Natural killer cell treated with Interleukin-12 subunit alpha and Interleukin-12 subunit beta and Interleukin-15 and Interleukin-18, amount 100 ng/mL, for 72 hours (primary cell): ENCODE data around the gene TAGLN. TPM values are rescaled to one million over a fixed set of nuclear protein-coding genes. Genes with fewer than 3 reads are reported as not detected.
A peak's percentile ranks its signal among the peaks of the same experiment; 100 is the strongest.

ENCODE experiments used
- ATAC-seq, 2 donors: fragments of 150-1000 bp; cut with Tn5 transposase in 1 of 2; sonication (Bioruptor Pico), chemical (Tn5 transposase) in 1 of 2; 2 replicates each; pipeline ENCODE4 v1.10.0; 2021
- DNase-seq: peaks from one replicate; pipeline ENCODE4 v3.0.0; 2022; ENCODE audit warnings: low spot score
- H3K27ac Mint-ChIP-seq, 2 donors: 1 replicate in 1 of 2; 2 replicates in 1 of 2; pipeline ENCODE4 v1.8.0; 2022; ENCODE audit warnings: mixed read lengths in 2 of 2, mild to moderate bottlenecking in 1 of 2, moderate library complexity in 1 of 2
- H3K27me3 Mint-ChIP-seq, 2 donors: 1 replicate in 1 of 2; 2 replicates in 1 of 2; pipeline ENCODE4 v1.8.0; 2022; ENCODE audit warnings: mixed read lengths in 2 of 2
- H3K36me3 Mint-ChIP-seq: one replicate; pipeline ENCODE4 v1.8.0; 2022; ENCODE audit warnings: mixed read lengths
- H3K4me1 Mint-ChIP-seq, 2 donors: 1 replicate in 1 of 2; 2 replicates in 1 of 2; pipeline ENCODE4 v1.8.0; 2022; ENCODE audit warnings: low read depth in 2 of 2, mixed read lengths in 2 of 2, mild to moderate bottlenecking in 1 of 2
- H3K4me3 Mint-ChIP-seq: one replicate; pipeline ENCODE4 v1.8.0; 2022; ENCODE audit warnings: mixed read lengths
- H3K9me3 Mint-ChIP-seq: 2 replicates; pipeline ENCODE4 v1.8.0; 2022; ENCODE audit warnings: mixed read lengths
- total RNA-seq, 2 donors: library from RNA; stranded (reverse); gene quantifications; one replicate each; pipeline ENCODE4 v1.2.3, GENCODE V29; 2022

TAGLN gene
- total RNA-seq, 2 donors from 2014 or later = 4.8 to 7.4 TPM

DNA sequence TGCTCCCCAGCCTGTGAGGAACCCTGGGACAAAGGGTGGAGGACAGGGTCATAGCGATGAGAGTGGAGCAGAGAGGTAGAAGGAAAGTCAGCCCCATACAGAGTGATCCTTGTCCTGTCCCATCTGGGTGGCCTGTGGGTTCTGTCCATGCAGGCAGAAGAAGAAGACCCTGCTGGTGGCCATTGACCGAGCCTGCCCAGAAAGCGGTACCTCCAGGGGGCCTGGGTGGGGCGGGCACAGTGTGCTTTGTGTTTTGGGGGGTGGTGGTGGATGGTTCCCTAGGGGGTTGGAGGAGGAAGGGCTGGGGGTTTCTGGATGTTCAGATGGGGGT lies 12.8 kb upstream of the TAGLN start:
- H3K27me3 Mint-ChIP-seq = no peaks in the 10 kb centered on the region
- peak overlapping the region in 1 of 2 donors; percentile 82 for H3K27ac Mint-ChIP-seq
- peaks cover 0 to 7% of the 10 kb centered on the region in 2 donors for H3K4me1 Mint-ChIP-seq
- H3K36me3 Mint-ChIP-seq = no peaks in the 10 kb centered on the region
- H3K4me3 Mint-ChIP-seq = no peak overlapping the region
- DNase-seq (no peak), ATAC-seq (no peak)
- no peaks in the 10 kb centered on the region for H3K9me3 Mint-ChIP-seq

DNA sequence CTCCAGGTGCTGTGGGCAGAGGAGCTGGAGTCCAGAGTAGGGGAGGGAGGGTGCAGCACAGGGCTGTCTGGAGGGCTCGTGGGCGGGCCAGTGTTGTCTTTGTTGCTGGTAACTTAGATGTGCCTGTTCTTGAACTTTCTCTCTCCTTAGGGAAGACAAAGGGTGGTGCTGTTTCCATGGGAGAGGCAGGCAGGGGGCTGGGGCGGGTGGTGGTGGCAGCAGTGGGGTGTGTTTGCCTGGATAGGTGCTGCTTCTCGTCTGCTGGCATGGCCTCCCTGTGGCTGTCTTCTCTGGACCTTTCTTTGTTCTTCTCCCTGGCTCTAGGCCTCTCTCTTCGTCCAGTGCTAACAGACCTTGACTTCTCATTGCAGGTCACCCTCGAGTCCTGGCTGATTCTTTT lies 12.2 kb upstream of the TAGLN start:
- no peak for DNase-seq
- no peaks in the 10 kb centered on the region for H3K9me3 Mint-ChIP-seq
- no peaks in the 10 kb centered on the region for H3K27me3 Mint-ChIP-seq
- H3K36me3 Mint-ChIP-seq = no peaks in the 10 kb centered on the region
- peaks cover 0 to 7% of the 10 kb centered on the region in 2 donors for H3K4me1 Mint-ChIP-seq
- no peak overlapping the region for H3K4me3 Mint-ChIP-seq
- ATAC-seq = no peak
- H3K27ac Mint-ChIP-seq = peak overlapping the region in 1 of 2 donors; percentile 40

DNA sequence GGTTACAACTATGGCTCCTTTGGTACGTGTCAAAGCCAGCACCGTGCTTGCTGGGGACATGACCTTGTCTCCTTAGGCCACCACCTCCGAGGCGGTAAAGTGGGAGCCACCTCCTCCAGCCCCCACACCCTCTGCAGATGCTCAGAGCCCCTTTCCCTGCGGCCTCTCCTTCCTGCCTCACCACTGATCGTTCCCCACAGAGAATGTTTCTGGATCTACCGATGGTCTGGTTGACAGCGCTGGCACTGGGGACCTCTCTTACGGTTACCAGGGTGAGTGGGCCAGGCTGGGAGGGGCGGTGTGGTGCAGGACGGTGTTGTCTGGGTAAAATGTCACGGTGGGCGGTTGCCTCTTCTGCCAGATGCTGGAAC lies 11.8 kb upstream of the TAGLN start:
- Mint-ChIP-seq H3K4me1 (peaks cover 0 to 7% of the 10 kb centered on the region in 2 donors), H3K36me3 (no peaks in the 10 kb centered on the region), H3K9me3 (no peaks in the 10 kb centered on the region), H3K27me3 (no peaks in the 10 kb centered on the region), H3K4me3 (no peak overlapping the region), H3K27ac (no peak overlapping the region)
- DNase-seq (no peak), ATAC-seq (no peak)

DNA sequence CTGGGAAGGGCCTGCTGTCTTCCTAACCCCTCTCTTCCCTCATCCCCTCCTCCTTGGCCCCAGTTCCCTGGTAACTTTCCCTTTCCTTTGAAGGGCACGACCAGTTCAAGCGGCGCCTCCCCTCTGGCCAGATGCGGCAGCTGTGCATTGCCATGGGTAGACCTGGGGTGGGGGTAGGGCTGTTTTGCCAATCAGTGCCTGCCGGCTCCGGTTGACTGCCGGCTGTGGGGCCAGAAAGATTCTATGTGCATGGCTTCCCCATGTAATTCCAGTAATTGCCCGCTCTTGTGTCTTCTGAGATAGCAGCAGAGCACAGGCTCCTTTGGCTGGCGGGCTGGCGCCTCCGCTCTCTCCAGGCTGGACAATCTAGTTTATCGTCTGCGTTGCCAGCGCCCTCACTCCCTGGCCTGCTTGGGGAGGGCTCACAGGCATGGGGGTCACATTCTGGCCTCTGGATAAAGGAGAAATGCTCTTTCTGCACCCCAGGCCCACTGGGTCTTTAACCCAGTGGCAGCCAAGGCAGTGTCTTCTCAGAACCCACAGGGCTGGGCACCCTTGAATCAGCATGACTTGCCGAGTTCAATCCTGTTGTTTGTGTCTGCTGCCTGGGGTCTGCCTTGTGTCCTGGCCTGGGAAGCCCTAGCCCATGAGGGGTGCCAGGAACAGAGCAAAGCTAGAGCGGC lies 11.2 kb upstream of the TAGLN start:
- ATAC-seq (no peak), DNase-seq (no peak)
- H3K4me1 Mint-ChIP-seq = peaks cover 0 to 3% of the 10 kb centered on the region in 2 donors
- H3K4me3 Mint-ChIP-seq = no peak overlapping the region
- no peak overlapping the region for H3K27ac Mint-ChIP-seq
- no peaks in the 10 kb centered on the region for H3K36me3 Mint-ChIP-seq
- H3K27me3 Mint-ChIP-seq = no peaks in the 10 kb centered on the region
- no peaks in the 10 kb centered on the region for H3K9me3 Mint-ChIP-seq

DNA sequence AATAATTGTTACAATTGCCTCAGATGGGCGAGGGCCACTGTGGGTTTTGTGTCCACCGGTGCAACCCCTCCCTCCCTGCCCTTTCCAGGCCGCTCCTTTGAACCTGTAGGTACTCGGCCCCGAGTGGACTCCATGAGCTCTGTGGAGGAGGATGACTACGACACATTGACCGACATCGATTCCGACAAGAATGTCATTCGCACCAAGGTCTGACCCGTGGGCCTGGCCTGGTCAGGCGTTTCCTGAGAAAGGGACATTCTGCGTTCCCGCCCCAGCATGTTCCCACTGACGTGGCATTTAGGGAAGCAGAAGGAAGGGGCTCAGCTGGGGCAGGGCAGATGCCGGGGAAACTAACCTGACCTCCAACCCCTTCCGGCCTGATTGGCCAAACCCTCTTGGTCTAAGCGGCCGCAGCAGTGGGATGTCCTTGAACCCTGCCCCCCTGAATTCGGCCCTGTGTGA lies 10.5 kb upstream of the TAGLN start:
- Mint-ChIP-seq H3K9me3 (no peaks in the 10 kb centered on the region), H3K36me3 (no peaks in the 10 kb centered on the region), H3K4me3 (no peak overlapping the region), H3K27me3 (no peaks in the 10 kb centered on the region), H3K4me1 (peaks cover 0 to 3% of the 10 kb centered on the region in 2 donors), H3K27ac (no peak overlapping the region)
- DNase-seq (no peak), ATAC-seq (no peak)

DNA sequence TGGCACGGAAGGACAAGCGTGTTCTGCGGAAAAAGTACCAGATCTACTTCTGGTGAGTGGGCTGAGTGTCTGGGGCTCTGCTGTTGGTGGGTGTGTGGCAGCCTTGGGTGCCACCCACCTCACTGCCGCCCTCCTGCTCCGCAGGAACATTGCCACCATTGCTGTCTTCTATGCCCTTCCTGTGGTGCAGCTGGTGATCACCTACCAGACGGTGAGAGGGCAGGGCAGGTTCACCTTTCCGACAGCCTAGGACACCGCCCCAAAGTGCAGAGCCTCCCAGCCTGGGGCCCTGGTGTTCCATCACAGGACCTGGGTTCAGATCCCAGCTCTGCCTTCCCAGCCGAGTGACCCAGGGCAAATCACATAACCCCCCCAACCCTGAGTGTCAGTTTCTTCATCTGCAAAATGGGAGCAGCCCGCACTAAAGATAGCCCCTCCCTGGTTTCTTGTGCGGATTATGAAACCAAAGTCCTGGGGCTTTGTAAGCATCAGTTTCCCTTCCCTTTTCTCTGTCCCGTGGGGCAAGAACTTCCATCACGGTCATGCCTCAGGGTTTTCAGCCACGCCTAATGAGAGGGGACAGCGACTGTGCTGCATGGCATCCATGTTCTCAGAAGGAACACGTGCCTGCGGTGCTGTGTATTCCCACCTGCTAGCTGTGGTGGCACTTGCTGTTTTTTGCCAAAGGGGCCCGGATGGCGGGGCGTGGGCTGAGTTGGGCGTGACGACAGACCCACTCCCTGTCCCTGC lies 9.8 kb upstream of the TAGLN start:
- Mint-ChIP-seq H3K4me1 (peaks cover 0 to 3% of the 10 kb centered on the region in 2 donors), H3K27me3 (no peaks in the 10 kb centered on the region), H3K36me3 (no peaks in the 10 kb centered on the region), H3K27ac (no peak overlapping the region), H3K9me3 (no peaks in the 10 kb centered on the region), H3K4me3 (no peak overlapping the region)
- DNase-seq = no peak
- ATAC-seq = no peak

DNA sequence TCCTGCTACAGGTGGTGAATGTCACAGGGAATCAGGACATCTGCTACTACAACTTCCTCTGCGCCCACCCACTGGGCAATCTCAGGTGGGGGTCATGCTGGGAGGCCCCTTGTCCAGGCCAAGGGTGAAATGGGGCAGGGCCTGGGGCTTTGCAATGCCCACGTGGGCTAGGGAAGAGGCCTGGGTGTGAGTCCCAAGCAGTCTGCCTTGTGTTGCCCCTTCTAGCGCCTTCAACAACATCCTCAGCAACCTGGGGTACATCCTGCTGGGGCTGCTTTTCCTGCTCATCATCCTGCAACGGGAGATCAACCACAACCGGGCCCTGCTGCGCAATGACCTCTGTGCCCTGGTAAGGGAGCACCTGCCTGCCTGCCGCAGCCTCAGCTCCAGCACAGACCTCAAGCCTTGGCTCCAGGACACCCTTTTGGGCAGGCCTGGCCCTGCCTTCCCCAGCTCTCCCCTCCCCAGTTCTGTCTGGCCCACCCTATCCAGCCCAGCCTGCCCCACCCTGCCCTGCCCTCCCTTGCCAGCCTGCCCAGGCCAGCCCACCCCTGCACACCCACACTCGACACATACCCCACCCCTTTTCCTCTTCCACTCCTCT lies 9.1 kb upstream of the TAGLN start:
- H3K27ac Mint-ChIP-seq = no peak overlapping the region
- DNase-seq = no peak

DNA sequence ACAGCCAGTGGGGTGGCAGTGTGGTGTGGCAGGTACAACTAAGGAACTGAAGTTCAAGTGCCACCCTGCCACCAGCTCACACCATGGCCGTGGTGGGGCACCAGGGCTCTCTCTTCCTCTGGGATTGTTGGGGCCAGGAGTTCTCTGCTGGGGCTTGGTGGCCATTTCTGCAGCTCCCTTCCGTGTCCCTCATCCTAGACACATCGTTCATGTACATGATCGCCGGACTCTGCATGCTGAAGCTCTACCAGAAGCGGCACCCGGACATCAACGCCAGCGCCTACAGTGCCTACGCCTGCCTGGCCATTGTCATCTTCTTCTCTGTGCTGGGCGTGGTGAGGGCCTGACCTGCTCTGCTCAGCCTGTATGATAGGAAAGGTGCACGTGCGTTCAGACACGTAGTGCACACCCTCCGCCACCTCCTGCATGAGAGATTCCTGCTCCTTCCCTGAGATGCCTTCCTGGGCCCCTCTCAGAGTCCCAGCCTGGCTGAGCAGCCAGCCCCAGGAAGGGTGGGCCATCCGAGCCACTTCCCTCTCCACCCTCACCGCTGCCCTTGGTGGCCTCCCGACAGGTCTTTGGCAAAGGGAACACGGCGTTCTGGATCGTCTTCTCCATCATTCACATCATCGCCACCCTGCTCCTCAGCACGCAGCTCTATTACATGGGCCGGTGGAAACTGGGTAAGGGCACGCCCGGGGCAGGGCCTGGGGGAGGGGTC lies 7.3 kb upstream of the TAGLN start:
- Mint-ChIP-seq H3K4me1 (peaks cover 0 to 6% of the 10 kb centered on the region in 2 donors), H3K9me3 (no peaks in the 10 kb centered on the region), H3K27ac (no peak overlapping the region), H3K36me3 (no peaks in the 10 kb centered on the region), H3K4me3 (no peak overlapping the region), H3K27me3 (no peaks in the 10 kb centered on the region)
- ATAC-seq (no peak), DNase-seq (no peak)

More for the DNA sequence above, 9.1 kb upstream of the TAGLN start:
- Mint-ChIP-seq H3K36me3 (no peaks in the 10 kb centered on the region), H3K4me3 (no peak overlapping the region), H3K9me3 (no peaks in the 10 kb centered on the region), H3K4me1 (peaks cover 0 to 3% of the 10 kb centered on the region in 2 donors), H3K27me3 (no peaks in the 10 kb centered on the region)
- no peak for ATAC-seq

DNA sequence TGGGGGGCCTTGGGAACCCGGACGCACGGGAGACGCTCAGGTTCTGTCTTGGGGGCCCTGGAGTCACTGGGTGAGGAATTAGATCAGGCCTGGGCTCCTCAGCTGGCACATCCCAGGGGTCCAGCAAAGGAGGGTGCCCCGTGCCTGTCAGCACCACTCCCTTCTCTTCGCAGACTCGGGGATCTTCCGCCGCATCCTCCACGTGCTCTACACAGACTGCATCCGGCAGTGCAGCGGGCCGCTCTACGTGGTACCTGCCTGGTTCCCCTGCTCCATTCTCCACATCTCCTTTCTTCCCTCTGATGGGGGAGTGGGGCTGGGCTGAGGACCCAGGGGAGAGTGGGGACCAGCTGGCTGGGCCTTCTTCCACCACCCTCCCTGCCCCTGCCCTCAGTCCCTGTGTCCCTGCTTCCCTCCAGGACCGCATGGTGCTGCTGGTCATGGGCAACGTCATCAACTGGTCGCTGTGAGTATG lies 6.7 kb upstream of the TAGLN start:
- no peaks in the 10 kb centered on the region for H3K27me3 Mint-ChIP-seq
- peaks cover 0 to 4% of the 10 kb centered on the region in 2 donors for H3K4me1 Mint-ChIP-seq
- H3K4me3 Mint-ChIP-seq = no peak overlapping the region
- ATAC-seq = no peak
- no peak for DNase-seq
- H3K36me3 Mint-ChIP-seq = no peaks in the 10 kb centered on the region
- no peaks in the 10 kb centered on the region for H3K9me3 Mint-ChIP-seq
- H3K27ac Mint-ChIP-seq = no peak overlapping the region

DNA sequence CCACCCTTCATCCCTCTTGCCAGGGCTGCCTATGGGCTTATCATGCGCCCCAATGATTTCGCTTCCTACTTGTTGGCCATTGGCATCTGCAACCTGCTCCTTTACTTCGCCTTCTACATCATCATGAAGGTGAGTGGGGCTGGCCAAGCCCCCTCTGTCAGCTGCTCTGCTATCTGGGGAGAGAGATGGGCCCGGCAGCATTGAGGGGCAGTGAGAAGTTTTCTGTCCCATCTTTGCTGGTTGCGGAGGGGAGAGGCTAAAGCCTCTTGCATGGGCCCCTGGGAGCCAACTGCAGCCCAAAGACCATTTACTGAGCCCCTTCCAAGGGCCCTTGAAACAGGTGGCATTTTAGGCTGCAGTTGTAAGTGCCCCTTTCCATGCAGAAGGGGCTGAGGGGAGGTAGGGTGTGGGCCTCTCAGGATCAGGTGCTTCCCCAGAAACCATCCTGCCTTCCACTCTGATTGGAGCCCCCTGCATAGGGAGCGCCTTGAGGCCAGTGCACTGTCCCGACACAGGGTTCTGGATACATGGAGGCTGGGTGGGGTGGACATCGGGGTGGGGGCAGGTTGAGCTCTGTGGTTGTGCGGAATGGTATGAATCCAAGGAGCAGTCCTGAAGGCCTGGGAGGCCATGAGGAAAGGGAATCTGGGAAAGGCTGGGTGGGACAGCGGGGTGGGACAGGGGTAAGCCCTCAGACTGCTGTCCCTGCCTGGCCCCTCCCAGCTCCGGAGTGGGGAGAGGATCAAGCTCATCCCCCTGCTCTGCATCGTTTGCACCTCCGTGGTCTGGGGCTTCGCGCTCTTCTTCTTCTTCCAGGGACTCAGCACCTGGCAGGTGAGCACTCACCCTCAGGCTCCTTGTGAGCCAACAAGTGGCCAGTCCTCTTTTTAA lies 5.8 kb upstream of the TAGLN start:
- Mint-ChIP-seq H3K9me3 (no peaks in the 10 kb centered on the region), H3K27ac (no peak overlapping the region), H3K36me3 (no peaks in the 10 kb centered on the region), H3K4me1 (peaks cover 0 to 4% of the 10 kb centered on the region in 2 donors), H3K27me3 (no peaks in the 10 kb centered on the region), H3K4me3 (no peak overlapping the region)
- ATAC-seq (no peak), DNase-seq (no peak)

DNA sequence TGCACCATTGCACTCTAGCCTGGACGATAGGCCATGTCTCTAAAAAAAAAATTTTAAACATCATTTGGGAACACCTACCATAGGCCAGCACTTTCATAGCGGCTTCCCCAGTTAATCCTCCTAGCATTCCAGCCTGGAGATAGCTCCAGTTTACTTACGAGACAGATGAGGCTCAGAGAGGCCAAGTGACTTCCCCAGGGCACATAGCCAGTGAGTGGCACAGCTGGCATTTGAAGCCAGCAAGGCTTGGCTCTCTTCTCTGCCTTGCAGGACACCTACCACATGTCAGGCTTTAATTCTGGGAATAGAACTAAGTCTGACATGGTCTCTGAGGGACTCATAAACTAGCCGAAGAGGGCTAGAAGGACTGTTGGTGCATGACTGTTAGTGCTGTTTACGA lies 4.9 kb upstream of the TAGLN start:
- ATAC-seq (no peak), DNase-seq (no peak)
- Mint-ChIP-seq H3K36me3 (no peaks in the 10 kb centered on the region), H3K27me3 (no peaks in the 10 kb centered on the region), H3K4me3 (no peak overlapping the region), H3K4me1 (peaks cover 0 to 4% of the 10 kb centered on the region in 2 donors), H3K27ac (no peak overlapping the region), H3K9me3 (no peaks in the 10 kb centered on the region)

DNA sequence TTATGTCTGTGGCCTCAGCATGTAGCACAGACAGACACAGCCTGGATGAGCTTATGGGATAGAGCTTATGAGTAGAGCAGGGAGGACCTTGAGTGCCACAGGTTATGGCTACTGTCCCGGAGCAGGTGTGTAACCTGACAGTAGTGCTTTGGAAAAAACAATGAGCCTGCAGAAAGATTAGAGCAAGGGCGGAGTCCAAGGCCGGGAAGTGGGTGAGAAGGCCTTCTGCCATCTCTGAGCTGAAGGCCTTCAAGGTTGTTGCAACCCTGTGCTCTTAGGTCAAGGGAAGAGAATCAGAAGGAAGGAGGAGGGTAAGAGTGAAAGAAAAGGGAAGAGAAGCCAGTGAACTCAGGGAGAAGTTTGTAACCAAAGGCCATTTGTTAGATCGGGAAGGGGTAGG lies 3.9 kb upstream of the TAGLN start:
- Mint-ChIP-seq H3K9me3 (no peaks in the 10 kb centered on the region), H3K4me1 (peaks cover 0 to 4% of the 10 kb centered on the region in 2 donors), H3K36me3 (no peaks in the 10 kb centered on the region), H3K27ac (no peak overlapping the region), H3K4me3 (no peak overlapping the region), H3K27me3 (no peaks in the 10 kb centered on the region)
- ATAC-seq (no peak), DNase-seq (no peak)

DNA sequence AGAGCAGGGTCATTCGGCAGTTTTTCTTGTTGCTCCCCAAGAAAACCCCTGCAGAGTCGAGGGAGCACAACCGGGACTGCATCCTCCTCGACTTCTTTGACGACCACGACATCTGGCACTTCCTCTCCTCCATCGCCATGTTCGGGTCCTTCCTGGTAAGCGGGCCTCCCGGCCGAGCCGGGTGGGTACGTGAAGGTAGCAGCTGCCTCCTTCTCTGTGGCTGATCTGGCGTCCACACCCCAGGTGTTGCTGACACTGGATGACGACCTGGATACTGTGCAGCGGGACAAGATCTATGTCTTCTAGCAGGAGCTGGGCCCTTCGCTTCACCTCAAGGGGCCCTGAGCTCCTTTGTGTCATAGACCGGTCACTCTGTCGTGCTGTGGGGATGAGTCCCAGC lies 3.4 kb upstream of the TAGLN start:
- H3K27ac Mint-ChIP-seq = no peak overlapping the region
- H3K4me1 Mint-ChIP-seq = peaks cover 0 to 4% of the 10 kb centered on the region in 2 donors
- ATAC-seq = peak in 1 of 2 donors; percentile 18
- no peak overlapping the region for H3K4me3 Mint-ChIP-seq
- H3K36me3 Mint-ChIP-seq = no peaks in the 10 kb centered on the region
- no peaks in the 10 kb centered on the region for H3K27me3 Mint-ChIP-seq
- peak; percentile 56 for DNase-seq
- no peaks in the 10 kb centered on the region for H3K9me3 Mint-ChIP-seq
